Measurements from ENCODE around the gene IL12RB1. TPM values are rescaled to one million over a fixed set of nuclear protein-coding genes. Genes with fewer than 3 reads are reported as not detected.
A peak's percentile ranks its signal among the peaks of the same experiment; 100 is the strongest.
"Not testable (repeated sequence)": the region's sequence is repeated elsewhere in the genome, so short reads cannot be mapped to it uniquely, and the experiment has no call there.

The IL12RB1 gene
- polyA plus RNA-seq, 12 donors, result 0.21 to 0.58 (median 0.32) TPM; not detected in 2

GRCh38 chr19:18051887-18052286 is 34.8 kb downstream of the IL12RB1 start:
- no peak for DNase-seq

DNA sequence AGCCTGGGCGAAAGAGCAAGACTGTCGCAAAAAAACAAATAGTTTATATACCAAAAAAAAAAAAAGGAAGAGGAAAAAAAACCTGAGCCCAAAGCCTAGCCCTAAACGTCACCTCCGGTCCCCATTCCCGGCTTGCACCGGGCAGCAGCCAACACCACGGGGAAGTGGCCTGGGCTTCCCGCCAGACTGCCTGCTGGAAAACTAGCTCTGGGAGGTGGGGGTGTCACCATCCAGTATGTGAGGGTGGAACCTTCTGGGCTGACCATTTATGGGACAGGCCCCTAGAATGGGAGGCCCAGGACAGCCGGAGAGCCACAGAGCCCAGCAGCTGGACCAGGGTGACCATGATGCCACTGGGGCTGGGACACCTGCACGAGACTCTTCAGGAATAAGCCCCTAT is 37.3 kb downstream of the IL12RB1 start:
- DNase-seq, result peak; percentile 79

- no peak for DNase-seq
Observed at GRCh38 chr19:18046059-18046718, 40.5 kb downstream of the IL12RB1 start.

DNA sequence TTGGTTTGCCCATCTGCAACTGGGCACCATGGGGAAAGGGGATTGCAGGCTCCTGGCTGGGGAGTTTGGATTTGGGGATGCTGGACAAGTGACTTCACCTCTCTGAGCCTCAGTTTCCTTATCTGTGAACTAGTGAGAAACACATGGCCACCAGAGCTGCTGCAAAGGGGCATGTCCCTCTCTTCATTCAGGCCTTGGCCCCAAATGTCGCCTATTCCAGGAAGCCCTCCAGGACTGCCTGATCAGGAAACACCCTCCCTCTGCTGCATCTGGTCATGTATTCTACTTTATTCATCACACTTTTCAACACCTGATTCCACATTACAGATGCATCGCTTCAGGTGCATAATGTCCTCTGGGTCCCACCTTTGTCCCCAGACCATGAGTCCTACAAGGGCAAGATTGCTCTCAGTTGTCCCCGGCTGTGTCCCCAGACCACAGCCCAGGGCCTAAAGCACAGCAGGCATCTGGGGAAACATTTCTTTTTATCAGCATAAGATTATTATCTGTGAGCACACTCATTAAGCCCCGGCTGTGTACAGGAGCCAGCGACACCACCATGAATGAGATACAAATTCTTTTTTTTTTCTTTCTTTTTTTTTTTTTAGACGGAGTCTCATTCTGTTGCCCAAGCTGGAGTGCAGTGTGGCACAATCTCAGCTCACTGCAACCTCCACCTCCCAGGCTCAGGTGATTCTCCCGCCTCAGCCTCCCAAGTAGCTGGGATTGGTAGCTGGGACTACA is 41.3 kb downstream of the IL12RB1 start:
- DNase-seq, result no peak

DNA sequence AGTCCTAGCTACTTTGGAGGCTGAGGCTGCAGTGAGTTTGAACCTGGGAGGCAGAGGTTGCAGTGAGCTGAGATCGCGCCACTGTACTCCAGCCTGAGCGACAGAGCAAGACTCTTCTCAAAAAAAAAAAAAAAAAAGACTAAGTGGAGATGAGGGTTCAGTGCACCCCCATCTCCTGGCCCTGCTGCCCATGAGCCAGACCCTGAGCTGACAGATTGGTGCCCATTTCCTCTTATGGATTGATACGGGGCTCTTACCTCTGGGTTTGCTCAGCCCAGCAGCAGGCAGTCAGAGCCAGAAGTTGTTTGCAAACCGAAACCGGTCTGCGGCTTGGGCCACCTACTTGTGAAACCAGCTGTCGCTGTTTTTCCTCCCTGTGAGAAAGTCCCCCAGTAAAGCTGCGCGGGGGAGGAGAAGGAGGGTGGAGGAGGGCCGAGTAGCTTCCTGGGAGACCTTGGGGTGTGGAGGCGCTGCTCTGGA is 41.9 kb downstream of the IL12RB1 start:
- peak; percentile 66 for DNase-seq

DNA sequence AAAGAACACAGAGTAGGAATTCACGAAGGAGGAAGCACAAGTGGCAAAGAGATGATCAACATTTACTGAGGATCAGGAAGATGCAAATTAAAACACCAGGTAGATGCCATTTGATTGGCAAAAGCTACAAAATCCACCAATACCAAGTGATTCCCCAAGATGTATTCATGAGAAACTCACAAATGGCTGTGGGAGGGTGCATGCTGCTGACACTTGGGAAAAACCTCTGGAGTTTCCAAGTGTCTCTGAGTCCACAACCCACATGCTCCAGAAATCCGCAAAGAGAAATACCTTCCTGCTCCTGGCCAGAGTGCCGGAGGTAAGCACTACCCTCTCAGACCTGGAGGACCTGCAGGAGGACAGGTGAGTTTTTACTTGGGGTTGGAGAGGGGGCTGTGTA is 43.1 kb downstream of the IL12RB1 start:
- no peak for DNase-seq

DNA sequence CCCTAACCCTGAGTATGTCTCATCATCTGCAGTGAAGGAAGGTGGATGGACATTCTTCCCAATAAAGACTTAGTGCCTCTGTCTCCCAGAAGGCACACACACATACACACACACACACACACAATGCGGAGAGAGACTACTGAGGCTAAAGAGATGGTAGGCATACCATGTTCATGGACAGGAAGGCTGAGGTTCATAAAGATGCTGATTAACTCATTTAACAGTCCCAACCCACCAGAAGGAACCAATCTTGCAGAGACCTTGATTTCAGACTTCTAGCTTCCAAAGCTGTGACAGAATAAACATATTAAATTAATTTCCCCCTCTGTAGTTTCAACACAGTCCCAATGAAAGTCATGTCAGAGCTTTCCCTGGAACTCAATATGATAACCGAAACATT is 45.7 kb downstream of the IL12RB1 start:
- no peak for DNase-seq

DNA sequence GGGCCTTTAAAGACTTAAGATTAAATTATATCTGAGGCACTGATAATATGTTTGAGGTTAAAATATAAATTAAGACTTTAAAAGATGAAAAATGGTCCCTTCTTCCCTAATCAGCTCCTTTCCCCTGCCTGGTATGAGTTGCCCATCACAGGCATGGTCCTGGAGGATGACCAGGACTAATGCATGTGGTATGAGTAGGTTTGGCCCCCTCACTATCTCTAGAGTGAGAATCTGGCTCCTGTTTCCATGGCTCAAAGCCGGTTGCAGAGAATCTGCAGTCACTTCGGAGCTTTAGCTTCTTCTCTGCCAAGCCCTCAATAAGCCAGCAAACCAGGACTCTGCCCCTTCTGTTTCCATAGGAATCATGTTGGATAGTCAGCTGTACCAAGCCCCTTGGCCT is 54.6 kb downstream of the IL12RB1 start:
- not testable (repeated sequence) for DNase-seq

- not testable (repeated sequence) for DNase-seq
Observed at GRCh38 chr19:18031401-18031800, 55.3 kb downstream of the IL12RB1 start.

GRCh38 chr19:18029617-18030338 is 57.0 kb downstream of the IL12RB1 start:
- no peak for DNase-seq

DNA sequence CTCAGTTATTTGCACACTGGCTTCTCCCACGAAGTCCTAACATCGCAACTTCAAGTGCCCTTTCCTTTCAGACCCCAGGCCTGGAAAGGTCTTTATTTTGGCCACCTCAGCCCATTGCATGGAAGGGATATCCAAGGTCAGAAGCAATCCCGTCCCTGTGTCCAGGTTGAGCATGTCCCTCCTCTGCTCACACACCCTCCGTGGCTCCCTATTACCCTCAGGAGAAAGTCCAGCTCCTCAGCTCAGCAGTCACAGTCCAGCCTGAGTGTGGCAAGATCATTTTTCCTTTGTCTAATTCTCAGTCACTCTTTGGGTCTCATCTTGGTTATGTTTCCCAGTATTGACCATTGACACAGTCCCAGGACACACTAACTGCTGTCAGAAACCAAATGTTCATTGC is 59.6 kb downstream of the IL12RB1 start:
- DNase-seq, result no peak

DNA sequence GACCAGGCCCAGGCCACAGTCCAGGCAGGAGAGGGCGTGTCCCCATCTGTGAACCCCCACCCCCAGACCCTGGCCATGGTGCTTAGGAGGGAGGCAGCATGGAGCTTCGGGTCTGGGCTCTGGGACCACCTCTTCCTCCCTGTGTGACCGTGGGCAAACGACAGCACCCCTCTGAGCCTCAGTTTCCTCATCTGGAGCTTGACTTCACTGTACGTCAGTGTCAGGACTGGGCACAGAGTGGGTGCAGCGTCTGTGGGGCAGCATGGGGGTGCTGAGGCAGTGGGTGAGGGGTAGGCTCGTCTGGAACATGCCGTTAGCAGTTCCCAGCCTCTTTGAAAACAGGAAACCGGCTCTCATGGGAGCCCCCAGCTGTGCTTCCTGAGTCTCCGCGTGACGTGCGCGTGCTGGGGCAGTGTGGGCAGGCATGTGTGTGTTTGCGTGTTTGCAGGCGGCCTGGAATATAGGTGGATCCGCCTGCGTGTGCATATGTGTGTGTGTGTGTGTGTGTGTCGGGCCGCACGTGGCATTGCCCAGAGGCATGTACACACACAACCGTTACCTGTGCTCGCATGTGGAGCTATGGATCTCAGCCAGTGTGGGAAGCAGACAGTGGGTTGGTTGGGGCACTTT is 63.0 kb downstream of the IL12RB1 start:
- peak; percentile 75 for DNase-seq

DNA sequence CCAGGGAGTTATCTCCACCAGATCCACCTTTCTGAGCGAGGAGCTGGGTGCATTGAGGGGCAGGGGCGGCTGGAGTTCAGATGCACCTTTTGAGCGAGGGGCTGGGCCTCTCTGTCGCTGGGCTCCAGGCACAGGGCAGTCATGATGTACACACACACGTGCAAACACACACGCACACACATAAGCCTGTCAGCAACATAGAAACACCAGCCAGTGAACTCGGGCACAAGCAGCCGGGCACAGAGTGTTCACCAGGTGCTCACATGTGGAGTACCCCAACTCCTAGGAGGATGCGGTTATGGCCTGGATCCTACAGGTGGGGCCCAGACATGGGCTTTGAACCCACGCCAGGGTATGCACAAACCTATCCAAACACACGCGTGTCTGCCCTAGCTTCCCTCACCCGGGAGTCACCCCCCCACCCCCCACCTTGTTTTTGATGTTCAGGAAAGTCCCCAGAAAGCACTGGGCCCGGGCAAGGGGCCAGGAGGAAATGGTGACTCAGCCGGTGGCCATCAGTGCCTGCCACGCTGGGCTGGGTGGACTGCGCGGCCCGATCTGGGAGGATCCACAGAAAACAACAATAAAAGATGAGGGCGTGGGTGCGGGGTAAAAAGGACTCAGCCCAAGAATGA is 65.5 kb downstream of the IL12RB1 start:
- DNase-seq, result no peak

- no peak for DNase-seq
Observed at GRCh38 chr19:18020212-18021085, 66.3 kb downstream of the IL12RB1 start.

DNA sequence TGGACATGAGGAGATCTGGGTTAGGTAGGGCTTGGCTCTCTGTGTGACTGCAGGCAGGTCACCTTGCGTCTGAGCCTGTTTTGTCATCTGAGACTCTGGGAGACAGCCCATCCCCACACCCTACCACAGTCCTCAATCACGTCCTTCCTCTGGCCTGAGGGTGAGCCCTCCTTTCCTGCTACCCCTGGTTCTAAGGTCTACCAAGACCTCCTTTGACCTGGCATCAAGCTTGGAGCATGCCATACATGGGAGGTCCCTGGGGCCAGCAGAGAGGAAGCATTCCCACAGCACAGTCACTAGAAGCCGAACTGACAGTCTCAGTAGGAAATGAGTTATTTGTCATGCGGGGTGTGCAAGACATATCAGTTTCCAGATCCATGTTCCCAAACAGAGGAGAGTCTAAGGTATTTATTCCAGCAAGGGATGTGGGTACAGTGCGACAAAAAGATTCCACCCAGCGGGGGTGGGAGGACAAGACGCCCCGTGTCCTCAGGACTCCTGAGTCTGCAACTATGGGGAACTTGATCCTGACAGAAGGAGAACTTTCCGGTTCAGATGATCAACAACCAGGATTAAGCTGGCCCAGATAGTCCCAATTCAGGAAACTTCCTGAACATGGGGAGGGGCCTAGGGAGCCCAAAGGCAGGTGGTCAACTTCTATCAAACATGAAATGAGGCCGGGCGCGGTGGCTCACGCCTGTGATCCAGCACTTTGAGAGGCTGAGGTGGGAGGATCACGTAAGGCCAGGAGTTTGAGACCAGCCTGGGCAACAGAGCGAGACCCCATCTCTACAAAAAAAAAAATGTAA is 69.3 kb downstream of the IL12RB1 start:
- no peak for DNase-seq

DNA sequence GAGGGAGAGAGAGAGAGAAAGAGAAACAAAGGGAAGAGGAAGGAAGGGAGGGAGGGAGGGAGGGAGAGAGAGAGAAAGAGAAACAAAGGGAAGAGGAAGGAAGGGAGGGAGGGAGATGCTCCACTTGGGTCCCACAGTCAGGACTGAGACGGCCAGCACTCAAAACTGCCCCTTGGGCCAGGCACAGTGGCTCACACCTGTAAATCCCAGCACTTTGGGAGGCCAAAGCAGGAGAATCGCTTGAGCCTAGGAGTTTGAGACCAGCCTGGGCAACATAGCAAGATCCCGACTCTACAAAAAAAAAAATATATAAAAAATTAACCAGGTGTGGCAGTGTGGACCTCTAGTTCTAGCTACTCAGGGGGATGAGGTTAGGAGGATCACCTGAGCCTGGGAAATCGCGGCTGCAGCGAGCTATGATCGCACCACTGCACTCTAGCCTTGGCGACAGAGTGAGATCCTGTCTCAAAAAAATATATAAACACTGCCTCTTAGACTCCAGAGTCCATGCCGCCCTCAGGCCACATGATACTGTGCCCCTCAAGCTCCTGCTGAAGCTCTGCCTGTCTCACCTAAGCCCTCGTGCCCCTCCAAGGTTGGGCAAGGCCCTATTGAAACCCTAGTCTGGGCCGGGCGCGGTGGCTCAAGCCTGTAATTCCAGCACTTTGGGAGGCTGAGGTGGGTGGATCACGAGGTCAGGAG is 70.4 kb downstream of the IL12RB1 start:
- no peak for DNase-seq

DNA sequence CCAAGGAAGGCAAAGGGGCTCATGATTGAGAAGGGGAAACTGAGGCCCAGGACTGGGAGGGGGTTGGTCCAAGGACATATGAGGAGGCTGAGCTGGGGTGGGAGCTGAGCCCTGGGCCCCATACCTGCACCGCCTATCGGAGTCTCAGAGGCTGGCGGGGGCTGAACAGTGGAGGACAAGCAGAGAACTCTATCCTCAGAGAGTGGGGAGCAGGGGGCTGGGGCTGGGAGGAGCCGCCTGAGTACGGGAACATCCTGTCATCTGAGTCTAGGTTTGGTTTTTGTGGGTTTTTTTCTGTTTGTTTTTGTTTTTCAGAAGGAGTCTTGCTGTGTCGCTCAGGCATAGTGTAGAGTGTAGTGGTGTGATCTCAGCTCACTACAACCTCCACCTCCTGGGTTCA is 72.5 kb downstream of the IL12RB1 start:
- no peak for DNase-seq

DNA sequence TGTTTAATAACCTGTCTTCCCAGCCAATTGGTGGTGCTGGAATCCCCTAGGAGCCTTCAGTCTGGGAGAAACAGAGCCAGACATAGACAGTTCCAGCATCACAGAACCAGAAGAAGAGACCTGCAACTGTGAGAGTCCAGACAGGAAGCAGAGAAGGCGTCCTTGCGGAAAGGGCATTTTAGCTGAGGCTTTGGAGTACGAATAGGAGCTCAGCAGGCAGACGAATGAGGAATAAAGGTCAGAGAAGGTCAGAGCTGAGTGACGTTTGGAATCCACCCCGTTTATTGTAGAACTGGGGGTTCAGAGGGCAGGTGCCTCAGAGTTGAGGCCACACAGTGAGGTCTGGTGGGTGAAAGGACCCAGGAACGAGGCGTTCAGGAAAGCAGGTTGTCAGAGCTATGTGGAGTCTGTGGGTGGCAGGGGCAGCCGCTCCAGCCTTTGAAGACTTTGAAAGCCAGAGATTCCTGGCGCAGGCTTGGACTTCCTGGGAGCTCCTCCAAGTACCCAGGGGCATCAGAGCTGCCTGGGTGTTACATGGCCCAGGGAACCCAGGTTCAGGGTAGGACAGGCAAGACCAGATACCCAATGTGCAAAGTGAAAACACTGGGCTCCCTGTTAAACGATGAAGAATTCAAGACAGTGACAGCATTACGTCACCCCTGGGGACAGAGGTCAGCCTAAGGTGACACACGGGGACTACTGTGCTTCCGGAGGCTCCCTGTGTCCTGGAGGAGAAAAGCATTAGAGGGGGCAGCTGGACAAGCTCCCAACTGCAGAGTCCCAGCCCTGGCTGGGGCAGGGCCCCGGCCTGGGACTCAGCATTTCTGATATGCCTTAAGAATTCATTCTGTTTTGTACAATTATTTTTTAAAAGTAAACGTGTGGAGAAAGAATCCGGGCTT is 73.3 kb downstream of the IL12RB1 start:
- DNase-seq, result no peak
